Measurements from ENCODE around the gene HIVEP3.

DNA sequence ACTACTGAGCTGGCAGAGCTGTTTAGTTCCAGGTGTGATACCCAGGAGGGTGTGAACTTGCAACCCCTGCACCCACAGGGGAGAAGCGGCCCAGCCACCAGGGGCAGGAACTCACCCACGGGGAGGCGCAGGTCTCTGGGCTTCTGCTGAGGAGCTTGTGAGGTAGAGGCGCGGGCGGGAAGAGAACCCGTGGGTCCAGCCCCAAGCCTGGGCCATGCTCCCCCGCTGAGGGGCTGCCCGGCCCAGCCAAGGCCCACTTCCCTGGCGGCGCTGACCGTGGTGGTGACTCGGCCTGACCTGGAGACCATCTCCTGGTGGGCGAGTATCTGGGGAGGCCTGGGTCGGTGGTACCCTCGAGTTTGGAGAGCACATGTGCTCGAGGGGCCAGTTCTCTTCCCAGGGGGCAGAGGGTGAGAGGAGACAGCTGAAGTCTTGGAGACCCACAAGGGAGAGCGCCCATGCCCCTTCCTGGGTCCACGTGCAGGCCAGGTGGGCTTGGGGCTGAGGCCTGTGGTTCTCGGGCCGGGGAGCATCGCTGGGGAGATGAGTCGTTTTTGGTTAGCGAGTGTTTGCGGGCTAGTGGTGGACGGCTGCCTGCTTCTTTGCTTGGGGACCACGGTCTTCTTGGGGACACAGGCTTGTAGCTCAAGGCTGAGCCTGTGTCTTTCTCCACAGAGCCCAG, 405.9 kb downstream of the HIVEP3 start:
- TF ChIP-seq, protein P1, sequence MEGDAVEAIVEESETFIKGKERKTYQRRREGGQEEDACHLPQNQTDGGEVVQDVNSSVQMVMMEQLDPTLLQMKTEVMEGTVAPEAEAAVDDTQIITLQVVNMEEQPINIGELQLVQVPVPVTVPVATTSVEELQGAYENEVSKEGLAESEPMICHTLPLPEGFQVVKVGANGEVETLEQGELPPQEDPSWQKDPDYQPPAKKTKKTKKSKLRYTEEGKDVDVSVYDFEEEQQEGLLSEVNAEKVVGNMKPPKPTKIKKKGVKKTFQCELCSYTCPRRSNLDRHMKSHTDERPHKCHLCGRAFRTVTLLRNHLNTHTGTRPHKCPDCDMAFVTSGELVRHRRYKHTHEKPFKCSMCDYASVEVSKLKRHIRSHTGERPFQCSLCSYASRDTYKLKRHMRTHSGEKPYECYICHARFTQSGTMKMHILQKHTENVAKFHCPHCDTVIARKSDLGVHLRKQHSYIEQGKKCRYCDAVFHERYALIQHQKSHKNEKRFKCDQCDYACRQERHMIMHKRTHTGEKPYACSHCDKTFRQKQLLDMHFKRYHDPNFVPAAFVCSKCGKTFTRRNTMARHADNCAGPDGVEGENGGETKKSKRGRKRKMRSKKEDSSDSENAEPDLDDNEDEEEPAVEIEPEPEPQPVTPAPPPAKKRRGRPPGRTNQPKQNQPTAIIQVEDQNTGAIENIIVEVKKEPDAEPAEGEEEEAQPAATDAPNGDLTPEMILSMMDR (IDR thresholded peaks at IDR 0.05; ENCODE audit: insufficient read depth, low read depth, low read length): no peak
- TF ChIP-seq EZH2 (IDR thresholded peaks at IDR 0.05; ENCODE audit: insufficient read depth, low read length): no peak

Measured in astrocyte (in vitro differentiated cells and primary cell).